Retinal pigment epithelial cell (primary cell): ENCODE measurements around the gene CADM1.

Experiments used
- DNase-seq: peaks from one replicate; pipeline ENCODE4 v3.0.0-alpha.2; 2010; ENCODE audit warnings: low read depth
- H3K4me3 ChIP-seq: 2 replicates; pipeline ENCODE4 v1.5.1; 2011; ENCODE audit warnings: mild to moderate bottlenecking, low read length, control low read depth, moderate library complexity
- CTCF ChIP-seq: conservative IDR thresholded peaks from 2 replicates; pipeline ENCODE4 v1.5.1; 2011; ENCODE audit warnings: low read depth, low read length, control low read depth, inconsistent platforms

The CADM1 gene

GRCh38 chr11:115168686-115169085 lies 335.5 kb downstream of the CADM1 start:
- H3K4me3 ChIP-seq = no peak overlapping the region
- TF ChIP-seq CTCF = no peak
- no peak for DNase-seq

DNA sequence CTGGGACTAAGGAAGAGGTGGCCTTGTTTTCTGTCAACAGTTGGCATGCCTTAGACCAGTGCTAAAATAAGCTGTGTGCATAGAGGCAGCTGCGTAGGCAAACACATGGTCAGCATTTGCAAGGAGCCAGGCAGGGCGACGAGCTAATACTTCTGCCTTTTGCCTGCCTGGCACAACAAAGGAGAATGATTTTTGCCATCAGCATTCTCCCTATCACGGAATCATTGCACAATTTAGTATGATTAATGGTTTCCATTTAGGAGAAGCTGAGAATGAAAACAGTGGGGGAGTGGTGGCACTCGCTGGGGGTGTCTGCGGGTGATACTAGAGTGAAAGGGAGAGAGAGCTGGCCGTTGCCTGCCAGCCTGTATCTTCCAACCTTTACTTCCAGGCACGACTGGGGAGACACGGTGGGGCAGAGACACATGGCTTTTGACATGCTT lies 336.0 kb downstream of the CADM1 start:
- no peak for DNase-seq
- H3K4me3 ChIP-seq = no peak overlapping the region
- TF ChIP-seq CTCF = no peak

GRCh38 chr11:115167456-115167855 lies 336.8 kb downstream of the CADM1 start:
- H3K4me3 ChIP-seq = no peak overlapping the region
- no peak for TF ChIP-seq CTCF
- DNase-seq = no peak

DNA sequence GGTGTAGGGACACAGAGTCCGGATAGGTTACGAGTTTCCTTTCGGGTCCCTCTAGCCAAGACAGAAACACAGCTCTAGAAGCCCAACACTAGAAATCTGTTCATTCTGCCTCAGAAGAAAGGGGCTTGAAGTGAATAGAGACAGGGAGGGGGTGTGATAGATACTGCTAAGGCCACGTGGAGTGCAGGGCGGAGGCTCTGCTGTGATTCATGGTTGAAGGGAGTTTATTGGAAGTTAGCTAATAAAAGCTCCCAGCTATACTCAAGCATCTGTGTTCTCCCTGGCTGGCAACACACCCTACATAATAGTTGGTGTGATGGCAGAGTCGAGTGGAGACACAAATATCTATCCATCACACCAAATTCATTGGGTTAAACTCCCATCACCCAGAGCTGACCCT lies 337.4 kb downstream of the CADM1 start:
- no peak for TF ChIP-seq CTCF
- no peak overlapping the region for H3K4me3 ChIP-seq
- DNase-seq = no peak

DNA sequence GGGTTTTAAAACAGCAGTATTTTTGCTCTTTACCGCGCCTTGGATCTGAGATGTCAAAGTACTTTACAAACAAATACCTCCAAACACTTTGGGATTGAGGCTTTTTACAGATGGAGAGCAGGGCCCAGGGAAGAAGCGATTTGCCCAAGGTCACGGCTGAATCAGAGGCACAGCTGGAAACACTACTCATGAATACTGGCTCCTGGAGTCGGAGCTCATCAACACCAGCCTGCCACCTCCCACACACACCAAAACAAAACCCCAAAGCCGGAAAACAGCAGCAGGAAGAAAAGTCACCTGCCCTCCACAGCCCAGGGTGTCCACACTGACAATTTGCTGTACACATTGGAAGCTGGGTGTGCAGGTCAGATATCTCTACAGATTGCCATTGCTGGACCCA lies 339.4 kb downstream of the CADM1 start:
- no peak for DNase-seq
- H3K4me3 ChIP-seq = no peak overlapping the region
- no peak for TF ChIP-seq CTCF

- DNase-seq = no peak
- H3K4me3 ChIP-seq = no peak overlapping the region
- TF ChIP-seq CTCF = no peak
These were observed 341.3 kb downstream of the CADM1 start for GRCh38 chr11:115162919-115163318.

DNA sequence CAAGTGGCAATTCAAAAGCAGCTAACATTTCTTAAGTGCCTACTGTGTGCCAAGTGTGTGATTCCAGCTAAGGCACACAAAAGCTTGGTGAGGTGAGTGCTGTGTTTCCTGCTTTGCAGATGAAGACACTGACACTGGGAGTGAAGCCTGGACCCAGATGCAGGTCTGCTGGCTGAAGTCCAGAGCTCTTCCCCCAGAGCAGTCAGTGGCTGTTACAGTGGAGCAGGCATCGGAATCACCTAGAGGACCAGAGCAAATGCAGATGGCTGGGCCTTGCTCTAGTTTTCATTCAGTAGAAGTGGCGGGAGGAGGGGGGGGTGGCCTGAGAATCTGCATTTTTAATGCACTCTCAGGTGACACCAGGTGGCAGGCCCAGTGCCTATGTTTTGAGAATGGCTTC lies 342.3 kb downstream of the CADM1 start:
- TF ChIP-seq CTCF = no peak
- H3K4me3 ChIP-seq = no peak overlapping the region
- no peak for DNase-seq
